GM21786 (cell line): Measurements from ENCODE around the gene RIPPLY2.

Experiments used
- ATAC-seq: cut with Tn5 transposase; IDR thresholded peaks from one replicate; pipeline ENCODE4 v1.9.1; 2021; ENCODE audit not compliant: unreplicated experiment

The RIPPLY2 gene

DNA sequence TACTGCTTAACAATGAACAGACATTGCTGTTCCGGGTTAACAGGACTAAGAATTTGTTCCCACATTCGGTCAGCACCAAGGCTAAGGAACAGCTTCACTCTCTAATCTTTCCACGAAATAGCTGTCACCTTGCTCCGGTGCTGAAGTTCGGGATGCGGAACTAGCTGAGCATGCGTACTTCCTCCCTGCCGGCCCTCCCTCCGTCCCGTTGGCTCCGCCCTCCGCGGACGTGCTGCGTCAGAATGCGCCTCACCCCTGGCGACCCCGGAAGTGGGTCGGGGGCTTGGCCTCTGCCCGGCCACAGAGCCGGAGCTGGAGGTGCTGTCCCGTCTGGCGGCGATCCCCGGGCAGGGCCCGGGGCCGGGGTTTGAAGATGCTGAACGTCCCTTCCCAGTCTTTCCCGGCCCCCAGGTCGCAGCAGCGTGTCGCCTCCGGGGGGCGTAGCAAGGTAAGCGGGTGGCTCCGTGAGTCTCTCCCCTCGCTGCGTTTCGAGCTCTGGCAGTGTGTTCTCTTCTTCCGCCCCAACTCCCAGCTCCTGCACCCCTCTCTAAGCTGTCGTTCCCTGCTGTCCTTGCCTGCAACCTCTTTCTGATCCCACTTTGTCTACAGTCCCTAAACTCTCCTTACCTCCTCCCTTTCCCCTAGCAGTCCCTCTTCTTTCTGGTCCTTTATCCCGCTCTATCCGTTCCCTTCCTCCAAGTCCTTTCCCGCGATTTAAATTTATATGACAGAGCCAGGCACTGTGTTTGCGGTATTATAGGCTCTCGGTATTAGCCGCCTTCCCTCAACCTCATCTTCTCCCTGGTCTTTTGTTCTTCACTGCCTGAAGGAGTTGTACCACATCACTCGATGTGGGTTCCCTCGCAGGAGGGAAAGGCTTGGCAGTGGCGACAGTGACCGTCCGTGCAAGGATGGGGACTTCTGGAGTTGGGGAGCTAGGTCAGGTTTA is 6.5 kb downstream of the RIPPLY2 start, which contains the start of gene CYB5R4:
CYB5R4 (plus strand) TSS at position 280 of the 949 bp plus-strand sequence; CDS start at position 374, 94 bp downstream.
- ATAC-seq = peak; percentile 98

DNA sequence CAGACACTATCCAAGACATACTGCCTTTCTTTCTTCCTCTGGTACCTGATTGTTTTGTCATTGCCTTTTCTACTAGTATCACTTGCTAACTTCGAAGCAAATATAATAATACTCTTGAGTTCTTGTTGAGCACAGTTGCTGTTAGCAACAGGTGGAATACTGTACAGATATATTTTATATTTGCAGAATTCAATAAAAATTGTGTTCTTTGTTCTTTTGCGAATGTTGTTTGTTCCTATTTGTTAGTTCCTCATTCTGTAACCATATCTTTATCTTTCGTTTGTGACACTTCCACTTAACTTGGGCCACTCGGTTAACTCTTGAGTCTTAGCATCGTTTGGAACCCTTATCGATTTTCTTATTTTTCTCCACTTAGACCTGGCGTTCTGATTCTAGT is 7.2 kb downstream of the RIPPLY2 start:
- ATAC-seq = no peak

DNA sequence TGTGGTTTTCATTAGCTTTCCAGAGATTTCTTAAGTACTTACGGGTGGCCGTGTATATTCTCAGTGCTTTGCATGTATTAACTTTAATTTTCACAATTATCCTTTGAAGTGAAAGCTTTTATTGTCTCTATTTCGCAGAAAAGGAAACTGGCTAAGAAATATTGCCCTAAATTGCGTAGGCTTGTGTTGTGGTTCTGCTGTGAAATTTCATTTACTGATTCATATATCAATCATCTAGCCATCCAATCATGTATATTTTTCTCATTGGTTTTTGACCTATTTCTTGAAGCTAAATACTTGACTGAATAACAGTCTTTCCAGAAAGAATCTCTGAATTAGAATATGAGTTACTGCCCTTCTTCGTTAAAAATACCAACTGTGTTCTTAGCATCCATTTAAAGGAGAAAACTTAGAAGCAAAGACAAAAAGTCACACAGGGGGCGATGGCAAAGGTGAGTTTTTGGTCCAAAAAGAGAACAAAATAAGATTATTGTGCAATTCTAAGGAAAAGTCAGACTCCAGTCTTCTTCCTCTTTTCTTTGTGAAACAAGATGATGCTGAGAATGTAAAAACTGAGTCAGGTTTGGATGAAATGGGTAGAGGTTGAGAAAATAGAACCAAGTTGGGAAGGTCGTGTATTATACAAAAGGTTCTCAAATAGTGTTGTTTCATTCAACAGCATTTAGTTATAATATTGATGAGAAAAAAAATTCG is 7.8 kb downstream of the RIPPLY2 start:
- no peak for ATAC-seq

DNA sequence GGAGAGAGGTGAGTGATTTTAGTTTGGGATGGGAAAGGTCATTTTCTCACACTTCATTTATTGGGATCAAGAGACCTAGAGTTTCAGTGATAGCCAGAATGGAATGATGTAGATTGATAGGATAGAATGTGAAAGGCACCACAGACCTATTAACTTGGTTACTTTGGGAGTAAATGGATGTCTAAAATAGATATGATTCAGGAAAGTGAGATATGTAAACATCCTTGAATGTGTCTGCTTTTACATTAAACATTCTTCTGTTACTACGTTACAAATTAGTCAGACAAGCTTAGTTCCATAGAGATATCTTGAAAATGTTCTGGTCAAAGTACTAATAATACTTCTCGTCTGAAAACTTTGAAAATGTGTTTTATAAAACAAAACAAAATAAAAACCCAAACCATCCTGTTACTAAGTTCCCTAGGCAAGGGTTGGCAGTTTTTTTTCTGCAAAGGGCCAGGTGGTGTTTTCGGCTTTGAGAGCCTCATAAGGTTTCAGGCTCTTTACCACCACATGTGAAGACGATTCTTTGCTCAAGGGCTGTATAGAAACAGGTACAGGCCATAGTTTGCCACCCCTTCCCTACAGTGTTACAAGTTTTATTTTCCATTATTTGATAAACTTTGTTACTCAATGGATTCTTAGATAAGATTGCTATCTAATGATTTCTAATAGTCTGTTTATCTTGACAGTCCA is 9.8 kb downstream of the RIPPLY2 start:
- ATAC-seq = no peak

DNA sequence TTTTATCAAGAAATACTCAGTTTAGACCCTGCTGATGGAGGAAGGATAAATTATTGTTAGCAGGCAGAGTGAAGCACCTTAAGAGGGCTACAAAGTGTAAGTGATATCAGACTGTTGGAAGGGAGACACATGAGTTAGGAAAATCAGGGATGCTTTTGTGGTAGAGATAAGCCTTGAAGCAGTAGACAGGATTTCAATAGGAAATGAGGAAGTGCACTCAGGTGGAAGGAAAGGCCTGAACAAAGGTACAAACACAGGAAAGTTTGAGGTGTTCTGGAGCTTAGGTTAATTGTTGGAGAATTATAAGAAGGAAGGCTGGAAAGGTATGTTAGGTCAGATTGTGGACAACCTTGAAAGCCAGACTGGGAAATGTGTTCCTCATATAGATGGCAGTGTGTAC is 13.9 kb downstream of the RIPPLY2 start:
- no peak for ATAC-seq

DNA sequence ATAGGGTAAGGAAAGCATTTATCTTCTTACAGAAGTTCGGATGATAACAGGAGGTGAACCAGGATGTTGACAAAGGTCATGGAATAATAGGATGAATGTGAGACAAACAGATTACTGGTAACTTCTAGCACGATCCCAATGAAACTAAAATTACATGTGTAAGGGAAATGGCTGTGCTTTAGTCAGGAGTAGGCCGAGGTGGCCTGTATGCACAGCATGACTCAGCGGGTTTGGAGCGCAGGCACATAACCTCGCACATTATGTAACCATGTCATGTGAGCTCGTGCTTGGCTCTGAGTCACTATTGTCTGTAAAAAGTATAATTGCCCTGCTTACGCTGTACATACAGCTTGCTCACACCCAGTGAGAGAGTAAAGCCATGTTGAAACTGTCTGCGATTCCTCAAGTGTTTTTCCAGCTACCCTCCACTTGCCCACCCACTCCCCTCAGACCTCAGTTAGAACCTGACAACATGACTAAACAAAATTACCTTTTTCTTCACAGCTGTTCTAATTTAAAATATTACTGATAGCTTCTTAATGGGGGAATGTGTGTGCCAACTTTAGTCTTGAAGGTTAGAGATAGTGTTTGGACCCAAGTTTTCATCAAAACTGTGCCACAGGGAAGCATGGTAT is 14.5 kb downstream of the RIPPLY2 start:
- no peak for ATAC-seq

DNA sequence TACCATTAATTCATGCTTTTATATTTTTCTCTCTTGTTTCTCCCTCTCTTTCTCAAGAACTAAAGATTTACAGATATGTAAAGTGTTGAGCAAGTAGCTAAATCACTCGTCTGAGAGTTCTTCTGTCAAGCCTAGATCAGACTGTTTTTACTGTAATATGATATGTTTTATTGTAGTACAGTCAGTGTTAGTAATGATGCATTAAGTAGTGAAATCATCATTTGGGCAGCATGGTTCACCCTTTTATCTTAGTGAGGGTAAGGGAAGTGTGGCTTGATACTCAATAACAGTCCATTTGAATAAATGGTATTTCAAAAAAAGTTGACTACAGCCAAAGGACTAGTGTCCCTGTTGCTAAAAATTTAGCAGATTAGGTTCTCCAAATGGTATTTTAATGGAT is 15.5 kb downstream of the RIPPLY2 start:
- no peak for ATAC-seq

DNA sequence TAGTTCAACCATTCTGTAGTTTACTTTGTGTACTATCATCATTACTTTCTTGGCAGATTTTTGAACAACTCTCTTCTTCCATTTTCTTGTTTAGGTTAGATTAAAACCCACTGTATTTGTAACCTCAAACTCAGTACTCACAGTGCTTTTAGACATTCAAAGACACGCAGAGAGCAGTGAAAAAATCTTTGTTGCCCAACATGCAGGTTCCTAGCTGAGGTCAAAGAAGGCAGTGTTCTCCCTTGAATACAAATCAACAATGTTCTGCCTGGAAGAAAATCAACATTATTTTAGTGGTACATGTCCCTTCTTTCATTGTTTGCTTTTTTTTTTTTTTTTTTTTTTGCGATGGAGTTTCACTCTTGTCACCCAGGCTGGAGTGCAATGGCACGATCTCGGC is 17.5 kb downstream of the RIPPLY2 start:
- no peak for ATAC-seq

DNA sequence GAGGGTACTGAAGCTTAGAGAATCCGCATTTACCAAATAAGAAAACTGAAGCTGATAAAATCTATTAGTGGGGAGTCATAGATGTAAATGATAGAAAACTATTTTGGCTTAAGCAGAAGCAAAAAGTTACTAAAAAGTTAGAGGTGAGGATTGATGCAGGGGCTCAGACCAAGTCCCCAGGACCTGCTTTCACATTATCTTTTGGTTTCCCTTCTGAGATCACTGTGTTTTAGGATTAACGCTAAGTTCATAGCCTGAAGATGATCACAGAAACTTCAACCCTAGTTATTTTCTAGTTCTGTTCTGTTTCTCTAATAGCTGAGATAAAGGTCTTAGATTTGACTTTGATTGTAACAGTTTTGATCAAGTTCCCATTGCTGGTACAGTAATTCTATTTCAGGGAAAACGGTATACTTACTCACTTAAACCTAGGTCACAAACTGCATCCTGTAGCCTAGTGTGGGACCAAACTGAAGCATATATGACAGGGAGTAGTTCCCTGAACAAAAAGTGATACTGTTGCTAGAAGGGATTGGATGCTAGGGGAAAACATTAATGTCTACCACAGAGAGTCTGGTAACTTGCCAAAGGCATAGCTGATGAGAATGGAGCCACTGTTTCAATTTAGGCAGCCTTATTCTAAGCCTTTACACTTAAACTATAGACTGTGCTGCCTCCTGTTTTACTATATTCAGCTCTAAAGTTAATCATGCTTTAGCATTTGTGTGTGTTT is 19.4 kb downstream of the RIPPLY2 start:
- no peak for ATAC-seq

DNA sequence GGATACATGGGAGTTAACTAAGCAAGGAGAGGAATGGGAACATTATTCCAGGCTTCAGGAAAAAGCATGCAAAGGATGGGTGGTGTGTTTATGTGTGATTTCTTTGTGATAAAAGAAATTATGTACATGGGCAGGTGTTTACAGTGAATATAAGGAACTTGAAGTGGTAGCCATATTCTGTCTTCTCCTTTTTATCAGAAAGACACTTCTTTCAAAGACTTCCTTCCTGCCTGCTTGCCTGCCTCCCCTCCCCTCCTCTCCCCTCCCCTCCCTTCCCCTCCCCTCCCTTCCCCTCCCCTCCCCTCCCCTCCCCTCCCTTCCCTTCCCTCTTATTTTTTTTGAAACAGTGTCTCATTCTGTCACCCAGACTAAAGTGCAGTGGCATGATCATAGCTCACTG is 20.7 kb downstream of the RIPPLY2 start:
- no peak for ATAC-seq

DNA sequence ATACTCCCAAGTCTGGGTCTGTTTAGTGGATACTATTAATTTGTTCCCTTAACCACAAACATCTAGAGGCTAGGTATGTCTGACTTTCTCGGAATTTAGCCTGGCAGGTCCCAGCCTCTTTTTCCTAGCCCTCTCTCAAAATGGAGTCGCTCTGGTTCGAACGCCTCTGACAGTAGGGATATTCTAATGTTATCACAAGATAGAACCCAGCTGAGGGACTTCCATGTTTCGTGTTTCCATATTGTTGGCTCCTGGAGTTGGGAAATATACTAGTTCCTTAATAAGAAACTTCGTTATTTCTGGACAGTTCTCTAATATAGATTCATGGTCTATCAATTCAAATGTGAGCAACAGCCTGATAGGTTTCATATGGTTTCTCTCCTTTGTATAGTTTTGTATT is 22.7 kb downstream of the RIPPLY2 start:
- ATAC-seq = no peak

DNA sequence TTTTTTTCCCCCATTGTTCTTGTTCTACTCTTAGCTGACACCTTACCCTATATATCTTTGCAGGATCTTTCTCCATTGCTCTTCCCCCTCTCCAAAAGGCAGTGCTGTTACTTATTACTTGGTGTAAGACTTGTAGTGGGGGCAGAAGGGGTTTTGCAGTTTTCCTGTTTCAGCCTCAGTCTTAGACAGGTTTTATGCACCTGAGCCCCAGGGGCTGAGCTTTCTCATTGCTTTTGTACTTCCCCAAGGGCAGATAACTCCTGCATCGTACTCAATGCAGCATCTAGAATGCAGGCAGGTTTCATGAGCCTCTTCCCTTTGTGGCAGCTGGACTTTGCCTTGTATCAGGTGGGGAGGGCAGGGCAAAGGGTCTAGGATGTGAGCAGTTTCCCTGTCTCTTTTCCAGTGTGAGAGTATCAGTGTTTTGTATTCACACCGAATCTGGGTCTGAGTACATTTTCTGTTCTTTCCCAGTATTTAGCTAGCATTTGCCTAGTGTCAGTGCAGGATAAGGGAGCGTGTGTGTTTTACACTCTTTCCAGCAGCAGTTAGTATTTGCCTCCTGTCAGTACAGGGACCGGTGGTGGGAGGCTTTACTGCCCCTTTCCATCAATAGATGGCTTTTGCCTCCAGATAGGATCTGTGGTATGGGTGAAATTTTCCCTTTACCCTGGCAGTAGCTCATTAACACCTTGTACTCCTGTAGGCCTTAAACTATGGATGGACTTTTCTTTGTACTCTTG is 25.9 kb downstream of the RIPPLY2 start:
- ATAC-seq = no peak

DNA sequence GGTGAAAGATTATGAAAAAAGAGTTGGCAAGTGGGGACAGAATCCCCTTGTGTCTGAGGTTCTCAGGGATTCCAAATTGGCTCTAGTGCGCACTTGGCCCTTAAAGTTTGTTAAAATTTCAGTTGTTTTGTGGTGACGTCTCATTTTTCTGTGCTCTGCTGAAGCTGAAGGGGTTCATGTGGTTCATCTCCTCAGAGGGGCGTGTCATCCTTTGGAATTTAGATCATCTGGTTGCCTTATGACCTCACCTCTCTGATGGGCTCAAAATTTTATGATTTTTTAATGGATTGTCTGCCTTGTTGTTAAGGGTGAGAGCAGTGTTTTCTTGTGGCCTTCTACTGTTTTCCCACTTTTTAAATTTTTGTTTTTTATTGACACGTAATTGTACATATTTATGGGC is 26.6 kb downstream of the RIPPLY2 start:
- no peak for ATAC-seq

DNA sequence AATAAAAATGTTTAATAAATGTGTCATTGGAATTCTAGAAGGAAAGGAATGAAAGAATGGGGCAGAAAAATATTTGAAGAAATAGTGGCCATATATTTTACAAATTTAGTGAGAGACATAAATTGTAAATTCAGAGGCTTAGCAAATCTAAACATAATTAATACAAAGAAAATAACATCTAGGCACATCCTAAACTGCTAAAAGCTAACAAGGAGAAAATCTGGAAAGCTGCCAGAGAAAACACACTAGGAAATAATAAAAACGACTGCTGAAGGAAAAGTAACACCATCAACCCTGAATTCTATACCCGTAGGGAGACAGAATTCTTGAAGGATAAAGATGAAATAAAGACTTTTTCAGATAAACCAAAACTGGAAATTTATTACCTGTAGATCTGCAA is 30.1 kb downstream of the RIPPLY2 start:
- ATAC-seq = no peak

DNA sequence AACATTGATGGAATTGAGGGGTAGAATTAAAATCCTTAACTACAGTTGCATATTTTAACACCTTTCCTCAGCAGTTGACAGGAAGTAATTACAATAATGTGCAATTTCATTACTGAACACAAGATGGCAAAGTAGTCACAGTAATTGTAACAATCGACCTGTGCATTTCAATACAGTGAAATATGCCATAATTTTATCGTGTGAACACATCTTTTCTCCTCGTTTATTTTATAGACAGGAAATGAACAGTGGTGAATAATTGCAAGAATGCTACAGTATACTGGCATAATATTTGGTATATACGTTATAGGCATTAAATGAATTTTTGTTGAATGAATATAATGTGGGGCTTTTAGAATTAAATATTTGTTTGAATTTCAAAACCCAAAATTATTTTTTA is 31.4 kb downstream of the RIPPLY2 start:
- peak; percentile 86 for ATAC-seq

DNA sequence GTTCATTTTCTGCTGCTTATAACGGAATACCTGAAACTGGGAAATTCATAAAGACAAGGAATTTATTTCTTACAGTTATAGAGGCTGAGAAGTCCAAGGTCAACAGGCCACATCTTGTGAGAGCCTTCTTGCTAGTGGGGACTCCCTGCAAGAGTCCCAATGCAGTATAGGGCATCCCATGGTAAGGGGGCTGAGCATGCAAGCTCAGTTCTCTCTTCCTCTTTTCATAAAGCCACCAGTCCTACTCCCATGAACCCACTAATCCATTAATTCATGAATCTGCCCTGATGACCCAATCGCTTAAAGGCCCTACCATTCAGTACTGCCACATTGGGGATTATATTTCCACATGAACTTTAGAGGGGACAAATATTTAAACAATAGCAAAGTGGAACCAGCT is 32.8 kb downstream of the RIPPLY2 start:
- no peak for ATAC-seq

DNA sequence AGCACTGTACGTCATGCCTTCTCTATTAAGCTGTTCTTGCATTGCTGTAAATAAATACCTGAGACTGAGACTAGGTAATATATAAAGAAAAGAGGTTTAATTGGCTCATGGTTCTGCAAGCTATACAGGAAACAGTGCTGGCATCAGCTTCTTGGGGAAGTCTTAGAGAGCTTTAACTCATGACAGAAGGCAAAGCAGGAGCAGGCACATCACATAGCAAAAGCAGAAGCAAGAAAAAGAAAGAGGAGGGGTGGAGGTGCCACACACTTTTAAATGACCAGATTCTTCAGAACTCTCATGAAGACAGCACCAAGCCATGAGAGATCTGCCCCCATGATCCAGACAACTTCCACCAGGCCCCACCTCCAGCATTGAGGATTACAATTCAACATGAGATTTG is 36.5 kb downstream of the RIPPLY2 start:
- ATAC-seq = no peak

DNA sequence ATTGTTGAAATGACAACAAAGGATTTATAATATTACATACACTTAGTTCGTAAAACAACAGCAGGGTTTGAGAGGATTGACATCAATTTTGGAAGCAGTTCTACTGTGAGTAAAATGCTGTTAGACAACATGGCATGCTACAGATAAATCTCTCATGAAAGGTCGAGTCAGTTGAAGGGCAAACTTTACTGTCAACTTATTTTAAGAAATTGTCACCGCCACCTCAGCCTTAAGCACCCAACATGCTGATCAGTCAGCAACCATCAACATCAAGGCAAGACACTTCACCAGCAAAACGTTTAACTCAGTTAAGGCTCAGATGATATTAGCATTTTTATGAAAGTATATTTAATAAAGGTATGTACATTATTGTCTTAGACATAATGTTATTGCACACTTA is 37.4 kb downstream of the RIPPLY2 start:
- ATAC-seq = no peak

DNA sequence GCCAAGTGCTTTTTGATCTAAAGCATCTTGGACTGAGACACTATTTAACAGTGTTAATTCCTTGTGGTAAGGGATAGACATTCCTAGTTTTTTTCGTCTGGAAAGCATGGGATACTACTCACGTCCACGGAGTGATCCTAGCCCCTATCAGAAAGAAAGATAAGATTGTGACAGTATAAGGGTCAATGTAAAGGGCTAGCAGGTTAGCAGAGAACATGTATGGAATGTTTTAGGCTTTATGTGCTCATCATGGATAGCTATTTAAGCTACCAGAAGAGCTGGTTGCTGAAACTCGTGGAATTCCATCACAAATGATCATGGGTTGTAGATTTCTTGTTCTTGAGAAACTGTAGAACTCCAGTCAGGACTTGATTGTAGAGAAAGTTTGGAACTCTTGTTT is 38.4 kb downstream of the RIPPLY2 start:
- ATAC-seq = no peak

DNA sequence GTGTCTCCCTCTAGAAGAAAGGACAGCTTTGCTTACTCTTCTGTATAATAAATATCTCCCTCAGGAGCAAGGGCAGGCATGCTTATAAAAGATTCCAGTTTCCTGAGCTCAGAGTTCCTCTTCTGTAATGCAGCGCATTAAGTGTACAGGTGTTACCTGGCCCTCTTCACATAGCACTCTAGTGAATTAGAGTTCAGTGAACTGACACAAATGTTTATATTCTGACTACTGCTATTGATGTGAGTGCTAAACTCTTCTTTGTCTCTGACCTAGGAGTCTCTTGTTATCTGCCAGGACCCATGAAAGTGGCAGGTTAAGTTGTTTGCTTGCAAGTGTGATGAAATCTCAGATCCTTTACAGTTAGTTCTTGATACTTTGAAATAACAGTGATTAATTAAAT is 39.9 kb downstream of the RIPPLY2 start:
- ATAC-seq = no peak
